GM18511 (cell line): Measurements from ENCODE around the gene TMEM236.

Experiments
- ATAC-seq: cut with Tn5 transposase; IDR thresholded peaks from one replicate; pipeline ENCODE4 v1.9.1; 2021; ENCODE audit warnings: mild to moderate bottlenecking, moderate library complexity; ENCODE audit not compliant: unreplicated experiment

Gene TMEM236

GRCh38 chr10:17787087-17787961 lies 35.3 kb downstream of the TMEM236 start:
- no peak for ATAC-seq

- no peak for ATAC-seq
Observed at GRCh38 chr10:17788646-17789045, 36.6 kb downstream of the TMEM236 start.

- no peak for ATAC-seq
Observed at GRCh38 chr10:17789396-17789795, 37.4 kb downstream of the TMEM236 start.

- ATAC-seq: no peak
Observed at GRCh38 chr10:17790651-17791050, 38.6 kb downstream of the TMEM236 start.

- peak; percentile 49 for ATAC-seq
Observed at GRCh38 chr10:17792991-17793390, 41.0 kb downstream of the TMEM236 start.

- no peak for ATAC-seq
Observed at GRCh38 chr10:17793823-17794644, 42.0 kb downstream of the TMEM236 start.

GRCh38 chr10:17795083-17795482 lies 43.1 kb downstream of the TMEM236 start:
- no peak for ATAC-seq

- no peak for ATAC-seq
Observed at GRCh38 chr10:17795813-17796594, 44.0 kb downstream of the TMEM236 start.

- ATAC-seq: no peak
Observed at GRCh38 chr10:17801507-17801906, 49.5 kb downstream of the TMEM236 start.

GRCh38 chr10:17802350-17802749 lies 50.3 kb downstream of the TMEM236 start:
- no peak for ATAC-seq

- ATAC-seq: no peak
Observed at GRCh38 chr10:17802976-17803375, 51.0 kb downstream of the TMEM236 start.

- ATAC-seq: no peak
Observed at GRCh38 chr10:17805330-17805729, 53.3 kb downstream of the TMEM236 start.

GRCh38 chr10:17805921-17806577 lies 54.0 kb downstream of the TMEM236 start:
- ATAC-seq: peak; percentile 90

GRCh38 chr10:17808971-17809841 lies 57.2 kb downstream of the TMEM236 start, which contains the start of gene MRC1:
Gene MRC1, plus strand, starts transcription at chr10:17809348. Its CDS starts 118 bp downstream, at chr10:17809466.
- ATAC-seq: no peak

GRCh38 chr10:17811146-17811865 lies 59.3 kb downstream of the TMEM236 start:
- ATAC-seq: no peak

GRCh38 chr10:17814973-17815372 lies 63.0 kb downstream of the TMEM236 start:
- no peak for ATAC-seq

GRCh38 chr10:17816199-17816598 lies 64.2 kb downstream of the TMEM236 start:
- ATAC-seq: no peak

GRCh38 chr10:17817316-17817715 lies 65.3 kb downstream of the TMEM236 start:
- ATAC-seq: no peak

GRCh38 chr10:17817790-17818189 lies 65.8 kb downstream of the TMEM236 start:
- no peak for ATAC-seq
